Gastroesophageal sphincter (tissue), 4 donors: ENCODE data around the gene NCSTN. TPM values are rescaled to one million over a fixed set of nuclear protein-coding genes. Genes with fewer than 3 reads are reported as not detected.

Source experiments
- ATAC-seq: fragments of 150-250 bp; one replicate; pipeline ENCODE4 v1.9.1; 2016; ENCODE audit warnings: mild to moderate bottlenecking, moderate library complexity
- H3K27ac ChIP-seq, 4 donors: fragments of 200-600 bp; sonication (generic) in 3 of 4; 1 replicate in 3 of 4; 2 replicates in 1 of 4; pipeline ENCODE4 v1.5.1; 2016 to 2019
- H3K27me3 ChIP-seq: fragments of 200-600 bp; sonication (generic); one replicate; pipeline ENCODE4 v1.5.1; 2019
- H3K36me3 ChIP-seq, 2 donors: fragments of 200-600 bp; sonication (generic); one replicate each; pipeline ENCODE4 v1.5.1; 2019; ENCODE audit warnings: control low read depth in 1 of 2
- H3K4me1 ChIP-seq, 3 donors: fragments of 200-600 bp; sonication (generic); 1 replicate in 2 of 3; 2 replicates in 1 of 3; pipeline ENCODE4 v1.5.1; 2016 to 2019; ENCODE audit warnings: control low read depth in 2 of 3
- H3K4me3 ChIP-seq, 2 donors: fragments of 200-600 bp; sonication (generic); one replicate each; pipeline ENCODE4 v1.5.1; 2019; ENCODE audit warnings: mild to moderate bottlenecking in 1 of 2, moderate library complexity in 1 of 2
- H3K9me3 ChIP-seq, 3 donors: fragments of 200-600 bp; sonication (generic); one replicate each; pipeline ENCODE4 v1.5.1; 2017 to 2019; ENCODE audit warnings: control low read depth in 2 of 3
- CTCF ChIP-seq, 4 experiments: fragments of 200-600 bp in 2 of 4; fragments of 450-650 bp in 2 of 4; sonication (generic) in 1 of 4; IDR thresholded peaks; one replicate each; pipeline ENCODE4 v1.5.1; 2017 to 2019; ENCODE audit warnings: antibody characterized with exemption in 4 of 4, mild to moderate bottlenecking in 2 of 4, moderate library complexity in 2 of 4
- EP300 ChIP-seq: sonication (generic); formaldehyde crosslinking; IDR thresholded peaks from one replicate; pipeline ENCODE4 v1.6.1; 2017; ENCODE audit warnings: antibody characterized with exemption, mild to moderate bottlenecking
- POLR2A ChIP-seq, 2 donors: fragments of 450-650 bp; IDR thresholded peaks; one replicate each; pipeline ENCODE4 v1.6.1; 2017; ENCODE audit warnings: antibody characterized with exemption in 2 of 2, mild to moderate bottlenecking in 2 of 2, moderate library complexity in 1 of 2
- POLR2AphosphoS5 ChIP-seq: sonication (generic); formaldehyde crosslinking; IDR thresholded peaks from one replicate; pipeline ENCODE4 v1.6.1; 2017; ENCODE audit warnings: antibody characterized with exemption
- WGBS, 2 donors: methylation state at CpG; one replicate each; pipeline ENCODE4 v1.1.5; 2018; ENCODE audit warnings: low coverage in 1 of 2; 5-methylcytosine and 5-hydroxymethylcytosine counted together
- total RNA-seq, 4 donors: library from RNA; depleted of rRNA; stranded (reverse); fragments of >200 nt; gene quantifications; one replicate each; pipeline ENCODE4 v1.1.0, GENCODE V29; 2016

NCSTN gene
- total RNA-seq, 4 donors from 2014 or later, result 41.5 to 49.2 (median 47.5) TPM

DNA sequence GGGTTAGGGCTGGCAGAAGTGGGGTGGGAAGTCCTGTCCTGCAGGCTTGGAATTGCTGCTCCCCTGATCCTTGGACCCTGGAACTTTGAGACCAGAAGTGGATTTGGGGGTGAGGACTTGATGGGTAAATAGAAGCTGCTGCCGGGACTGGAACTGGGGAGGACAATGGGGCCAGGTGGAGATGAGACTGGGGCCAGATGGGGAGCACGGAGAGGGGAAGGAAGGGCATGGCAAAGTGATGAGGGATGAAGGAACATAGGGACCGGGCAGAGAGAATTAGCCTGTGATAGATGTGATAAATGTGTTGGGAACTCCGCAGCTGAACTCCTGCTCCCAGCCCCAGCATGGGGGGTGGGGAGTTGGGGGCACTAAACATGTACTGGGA, 24.3 kb downstream of the NCSTN start:
- no peak overlapping the region for H3K27ac ChIP-seq
- ATAC-seq, result no peak
- 20 to 29% methylated on average over 1 to 4 of the region's 4 CpGs for WGBS, 2 donors
- no peak overlapping the region for H3K4me3 ChIP-seq
- H3K9me3 ChIP-seq, result no peaks in the 10 kb centered on the region
- TF ChIP-seq POLR2AphosphoS5 (no peak), EP300 (no peak), POLR2A (IDR thresholded peaks at IDR 0.05) (no peak), CTCF (IDR thresholded peaks at IDR 0.05) (no peak)
- H3K36me3 ChIP-seq, result no peaks in the 10 kb centered on the region
- H3K27me3 ChIP-seq, result peaks cover 54% of the 10 kb centered on the region
- no peaks in the 10 kb centered on the region for H3K4me1 ChIP-seq

DNA sequence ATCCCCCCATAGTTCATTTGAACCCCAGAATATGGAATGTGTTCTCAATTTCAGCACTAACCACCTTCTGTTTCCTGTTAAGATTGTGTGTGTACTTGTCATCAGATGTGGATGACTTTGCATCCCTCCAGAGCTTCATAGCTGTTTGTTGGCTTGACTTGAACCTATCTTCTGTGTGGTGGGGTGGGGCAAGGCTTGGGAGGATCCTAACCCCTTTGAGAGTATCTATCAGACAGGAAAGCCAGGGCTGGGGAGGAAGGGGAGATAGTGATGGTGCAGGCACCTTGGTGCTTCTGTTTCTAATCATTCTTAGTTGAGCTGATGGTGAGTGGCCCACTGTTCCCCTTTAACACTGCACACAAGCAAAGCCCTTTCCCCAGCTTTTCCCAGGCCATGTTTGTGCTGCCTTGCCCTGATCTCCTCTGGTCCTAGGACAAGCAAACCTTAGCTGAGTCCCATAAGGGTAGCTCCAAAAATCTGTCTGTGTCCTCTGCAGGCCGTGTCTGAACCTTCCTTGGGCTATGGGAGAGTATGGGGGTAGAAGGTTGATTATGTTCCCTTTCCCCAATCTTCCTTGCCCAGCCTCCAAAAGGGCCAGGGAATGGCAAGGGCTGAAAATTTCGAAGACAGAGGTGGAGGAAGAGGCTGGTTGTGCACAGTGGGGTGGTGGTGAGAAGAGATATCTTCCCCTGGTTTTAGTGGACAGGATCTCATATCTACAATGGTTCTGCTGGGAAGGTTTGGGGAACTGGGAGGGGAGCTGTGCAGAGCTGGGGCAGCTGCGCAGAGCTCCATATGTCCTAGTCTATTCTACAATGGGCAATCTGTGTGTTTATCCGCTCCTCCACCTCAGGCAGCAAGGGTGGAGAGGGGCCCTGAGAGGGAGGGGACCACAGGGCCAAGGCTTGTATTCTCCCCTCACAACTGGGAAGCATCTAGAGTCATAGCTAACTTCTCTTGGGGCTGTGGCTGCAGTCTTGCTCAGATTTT, 25.0 kb downstream of the NCSTN start:
- Histone ChIP-seq H3K27ac (no peak overlapping the region), H3K9me3 (no peaks in the 10 kb centered on the region), H3K4me3 (no peak overlapping the region), H3K4me1 (no peaks in the 10 kb centered on the region), H3K27me3 (peaks cover 59% of the 10 kb centered on the region), H3K36me3 (no peaks in the 10 kb centered on the region)
- WGBS, 2 donors, result 58 to 80% methylated on average over 2 to 4 of the region's 4 CpGs
- no peak for TF ChIP-seq POLR2AphosphoS5
- no peak for TF ChIP-seq CTCF (IDR thresholded peaks at IDR 0.05)
- no peak for TF ChIP-seq POLR2A (IDR thresholded peaks at IDR 0.05)
- TF ChIP-seq EP300, result no peak
- ATAC-seq, result no peak

- no peaks in the 10 kb centered on the region for H3K4me1 ChIP-seq
- H3K9me3 ChIP-seq, result no peaks in the 10 kb centered on the region
- peaks cover 59% of the 10 kb centered on the region for H3K27me3 ChIP-seq
- no peak for ATAC-seq
- TF ChIP-seq CTCF (IDR thresholded peaks at IDR 0.05) (no peak), EP300 (no peak), POLR2AphosphoS5 (no peak), POLR2A (IDR thresholded peaks at IDR 0.05) (no peak)
- H3K27ac ChIP-seq, result no peak overlapping the region
- no peaks in the 10 kb centered on the region for H3K36me3 ChIP-seq
- no peak overlapping the region for H3K4me3 ChIP-seq
- WGBS, 2 donors, result 67 to 78% methylated on average over 1 of the region's 1 CpG
These were observed 25.9 kb downstream of the NCSTN start for GRCh38 chr1:160369087-160369486.

- Histone ChIP-seq H3K9me3 (no peaks in the 10 kb centered on the region), H3K27me3 (peaks cover 70% of the 10 kb centered on the region), H3K36me3 (no peaks in the 10 kb centered on the region), H3K4me3 (no peak overlapping the region), H3K4me1 (peaks cover 0 to 15% (median 6%) of the 10 kb centered on the region in 3 donors), H3K27ac (no peak overlapping the region)
- TF ChIP-seq EP300 (no peak), POLR2A (IDR thresholded peaks at IDR 0.05) (no peak), POLR2AphosphoS5 (no peak), CTCF (IDR thresholded peaks at IDR 0.05) (no peak)
- WGBS, 2 donors, result 46 to 60% methylated on average over 3 to 8 of the region's 42 CpGs
- ATAC-seq, result no peak
These were observed 27.6 kb downstream of the NCSTN start for GRCh38 chr1:160370561-160371345.
